Astrocyte (in vitro differentiated cells and primary cell): ENCODE measurements around the gene DNAH17. TPM values are rescaled to one million over a fixed set of nuclear protein-coding genes. Genes with fewer than 3 reads are reported as not detected.
A peak's percentile ranks its signal among the peaks of the same experiment; 100 is the strongest.

Experiments used
- DNase-seq: peaks from one replicate; pipeline ENCODE4 v3.0.0-alpha.2; 2010; ENCODE audit warnings: low read depth
- FAIRE-seq: peaks from 2 replicates; lab custom pipeline; 2011; peaks lifted over from hg19 to GRCh38; lab: Jason Lieb, UNC
- H2AFZ ChIP-seq: 2 replicates; pipeline ENCODE4 v1.6.0; 2012; ENCODE audit warnings: low read depth, low read length, inconsistent platforms
- H3K27ac ChIP-seq: 2 replicates; pipeline ENCODE4 v1.5.1; 2011; ENCODE audit warnings: low read depth, low read length, inconsistent platforms
- H3K27me3 ChIP-seq: 2 replicates; pipeline ENCODE4 v1.6.0; 2011; ENCODE audit warnings: low read length, inconsistent platforms; ENCODE audit not compliant: insufficient read depth
- H3K36me3 ChIP-seq: 2 replicates; pipeline ENCODE4 v1.5.1; 2011; ENCODE audit warnings: low read length, inconsistent platforms; ENCODE audit not compliant: insufficient read depth
- H3K4me1 ChIP-seq: 2 replicates; pipeline ENCODE4 v1.5.1; 2011; ENCODE audit warnings: low read length, inconsistent platforms; ENCODE audit not compliant: insufficient read depth
- H3K4me2 ChIP-seq: 2 replicates; pipeline ENCODE4 v1.6.0; 2012; ENCODE audit warnings: low read length, inconsistent platforms
- H3K4me3 ChIP-seq: 2 replicates; pipeline ENCODE4 v1.5.1; 2011; ENCODE audit warnings: low read depth, mild to moderate bottlenecking, low read length, inconsistent platforms; ENCODE audit not compliant: insufficient read depth
- H3K79me2 ChIP-seq: 2 replicates; pipeline ENCODE4 v1.6.0; 2012; ENCODE audit warnings: mild to moderate bottlenecking, low read length, inconsistent platforms; ENCODE audit not compliant: insufficient read depth
- H3K9ac ChIP-seq: 2 replicates; pipeline ENCODE4 v1.6.0; 2012; ENCODE audit warnings: mild to moderate bottlenecking, low read length, inconsistent platforms
- H3K9me3 ChIP-seq: 2 replicates; pipeline ENCODE4 v1.5.1; 2012; ENCODE audit warnings: low read depth, mild to moderate bottlenecking, low read length, inconsistent platforms; ENCODE audit not compliant: insufficient read depth
- H4K20me1 ChIP-seq: 2 replicates; pipeline ENCODE4 v1.6.0; 2012; ENCODE audit warnings: low read length, inconsistent platforms; ENCODE audit not compliant: insufficient read depth
- H3K27ac Mint-ChIP-seq: one replicate; pipeline ENCODE4 v1.8.0; 2021; ENCODE audit warnings: mild to moderate bottlenecking, mixed read lengths; ENCODE audit not compliant: unreplicated experiment
- H3K27me3 Mint-ChIP-seq: one replicate; pipeline ENCODE4 v1.8.0; 2021; ENCODE audit warnings: low read depth, mixed read lengths; ENCODE audit not compliant: unreplicated experiment
- H3K36me3 Mint-ChIP-seq: one replicate; pipeline ENCODE4 v1.8.0; 2021; ENCODE audit warnings: low read depth, mixed read lengths; ENCODE audit not compliant: unreplicated experiment
- H3K4me1 Mint-ChIP-seq: one replicate; pipeline ENCODE4 v1.8.0; 2021; ENCODE audit warnings: low read depth, mixed read lengths; ENCODE audit not compliant: unreplicated experiment
- H3K4me3 Mint-ChIP-seq: one replicate; pipeline ENCODE4 v1.8.0; 2021; ENCODE audit warnings: mild to moderate bottlenecking, moderate library complexity, mixed read lengths; ENCODE audit not compliant: unreplicated experiment
- H3K9me3 Mint-ChIP-seq: one replicate; pipeline ENCODE4 v1.8.0; 2021; ENCODE audit warnings: mild to moderate bottlenecking, mixed read lengths; ENCODE audit not compliant: unreplicated experiment
- EZH2 ChIP-seq: IDR thresholded peaks from 2 replicates; pipeline ENCODE4 v1.6.1; 2012; ENCODE audit warnings: mild to moderate bottlenecking, low read length, inconsistent platforms; ENCODE audit not compliant: insufficient read depth
- total RNA-seq: library from RNA; stranded (reverse); gene quantifications from 2 replicates; pipeline ENCODE4 v1.2.1, GENCODE V29; 2021
- TF ChIP-seq, protein P1 (sequence below): IDR thresholded peaks from 2 replicates; pipeline ENCODE4 v1.5.1; 2011; ENCODE audit warnings: low read depth, mild to moderate bottlenecking, inconsistent platforms, low read length, moderate library complexity; ENCODE audit not compliant: insufficient read depth

DNAH17 gene
- total RNA-seq, 1 donor from 2014 or later: 0.14 TPM

DNA sequence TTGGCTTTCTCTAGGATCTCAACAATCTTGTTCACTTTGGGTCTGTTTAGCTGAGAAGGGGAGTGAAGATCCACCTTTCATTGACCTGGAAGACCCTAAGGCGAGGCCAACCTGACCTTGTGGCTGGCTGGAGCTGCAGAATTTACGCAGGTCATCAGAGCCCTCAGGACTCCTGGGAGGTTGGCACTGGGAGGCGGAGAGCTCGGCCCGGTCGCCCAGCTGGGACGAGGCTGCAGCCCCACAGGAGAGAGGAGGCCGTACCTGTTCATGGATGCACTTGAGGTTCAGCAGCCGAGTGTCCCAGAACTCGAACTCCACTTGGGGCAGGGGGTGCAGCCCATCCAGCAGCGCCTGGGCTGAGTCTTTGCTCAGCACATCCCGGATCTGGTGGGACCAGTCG is 5.9 kb downstream of the DNAH17 start:
- H2AFZ ChIP-seq: no peak overlapping the region
- H3K27ac ChIP-seq: no peak overlapping the region
- peaks cover 11% of the 10 kb centered on the region for H3K27me3 ChIP-seq
- H3K9me3 ChIP-seq: no peaks in the 10 kb centered on the region
- peaks cover 3% of the 10 kb centered on the region for H3K36me3 Mint-ChIP-seq
- H3K79me2 ChIP-seq: no peaks in the 10 kb centered on the region
- no peak for TF ChIP-seq EZH2
- TF ChIP-seq, protein P1, sequence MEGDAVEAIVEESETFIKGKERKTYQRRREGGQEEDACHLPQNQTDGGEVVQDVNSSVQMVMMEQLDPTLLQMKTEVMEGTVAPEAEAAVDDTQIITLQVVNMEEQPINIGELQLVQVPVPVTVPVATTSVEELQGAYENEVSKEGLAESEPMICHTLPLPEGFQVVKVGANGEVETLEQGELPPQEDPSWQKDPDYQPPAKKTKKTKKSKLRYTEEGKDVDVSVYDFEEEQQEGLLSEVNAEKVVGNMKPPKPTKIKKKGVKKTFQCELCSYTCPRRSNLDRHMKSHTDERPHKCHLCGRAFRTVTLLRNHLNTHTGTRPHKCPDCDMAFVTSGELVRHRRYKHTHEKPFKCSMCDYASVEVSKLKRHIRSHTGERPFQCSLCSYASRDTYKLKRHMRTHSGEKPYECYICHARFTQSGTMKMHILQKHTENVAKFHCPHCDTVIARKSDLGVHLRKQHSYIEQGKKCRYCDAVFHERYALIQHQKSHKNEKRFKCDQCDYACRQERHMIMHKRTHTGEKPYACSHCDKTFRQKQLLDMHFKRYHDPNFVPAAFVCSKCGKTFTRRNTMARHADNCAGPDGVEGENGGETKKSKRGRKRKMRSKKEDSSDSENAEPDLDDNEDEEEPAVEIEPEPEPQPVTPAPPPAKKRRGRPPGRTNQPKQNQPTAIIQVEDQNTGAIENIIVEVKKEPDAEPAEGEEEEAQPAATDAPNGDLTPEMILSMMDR: no peak
- H3K4me1 Mint-ChIP-seq: peaks cover 8% of the 10 kb centered on the region
- no peaks in the 10 kb centered on the region for H3K36me3 ChIP-seq
- H3K4me3 Mint-ChIP-seq: no peak overlapping the region
- FAIRE-seq (no peak), DNase-seq (no peak)
- peaks cover 7% of the 10 kb centered on the region for H3K9me3 Mint-ChIP-seq
- H3K9ac ChIP-seq: no peak overlapping the region
- peaks cover 39% of the 10 kb centered on the region for H3K27me3 Mint-ChIP-seq
- H4K20me1 ChIP-seq: no peaks in the 10 kb centered on the region
- no peak overlapping the region for H3K4me2 ChIP-seq
- no peak overlapping the region for H3K4me3 ChIP-seq
- no peak overlapping the region for H3K27ac Mint-ChIP-seq
- H3K4me1 ChIP-seq: no peaks in the 10 kb centered on the region

DNA sequence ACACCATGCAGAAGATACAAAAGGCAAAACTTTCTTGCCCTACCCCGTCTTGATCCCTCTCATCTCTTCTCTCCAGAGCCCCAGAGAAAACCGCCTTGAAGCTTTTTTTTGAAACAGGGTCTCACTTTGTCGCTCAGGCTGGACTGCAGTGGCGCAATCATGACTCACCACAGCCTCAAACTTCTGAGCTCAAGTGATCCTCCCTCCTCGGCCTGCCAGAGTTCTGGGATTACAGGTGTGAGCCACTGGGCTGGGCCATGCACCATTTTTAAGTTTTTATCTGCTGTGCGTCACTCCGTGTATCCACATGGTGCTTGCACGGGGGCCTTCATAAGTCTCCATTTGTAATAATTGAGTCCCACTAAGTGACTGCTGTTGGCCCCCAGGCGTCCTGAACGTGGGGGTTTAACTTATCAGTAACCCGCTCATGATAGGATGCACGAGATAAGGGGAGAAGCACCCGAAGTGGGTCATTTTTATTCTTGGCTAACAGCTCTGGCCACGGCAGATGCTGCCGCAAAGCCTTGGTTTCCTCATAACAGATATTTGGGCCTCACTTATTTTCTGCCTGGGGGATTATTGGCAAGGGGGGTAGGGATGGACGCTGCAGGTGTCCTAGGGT is 8.6 kb downstream of the DNAH17 start:
- Histone ChIP-seq H3K27ac (no peak overlapping the region), H3K4me2 (no peak overlapping the region), H2AFZ (no peak overlapping the region), H3K27me3 (peaks cover 16% of the 10 kb centered on the region), H3K9me3 (no peaks in the 10 kb centered on the region), H3K36me3 (no peaks in the 10 kb centered on the region), H3K9ac (no peak overlapping the region), H4K20me1 (no peaks in the 10 kb centered on the region), H3K79me2 (no peaks in the 10 kb centered on the region), H3K4me1 (no peaks in the 10 kb centered on the region), H3K4me3 (no peak overlapping the region)
- DNase-seq: peak; percentile 10
- H3K36me3 Mint-ChIP-seq: peaks cover 3% of the 10 kb centered on the region
- peaks cover 38% of the 10 kb centered on the region for H3K27me3 Mint-ChIP-seq
- no peak for FAIRE-seq
- peak overlapping the region; percentile 23 for H3K27ac Mint-ChIP-seq
- no peak overlapping the region for H3K4me3 Mint-ChIP-seq
- peaks cover 8% of the 10 kb centered on the region for H3K4me1 Mint-ChIP-seq
- TF ChIP-seq, protein P1: no peak
- TF ChIP-seq EZH2: no peak
- H3K9me3 Mint-ChIP-seq: peaks cover 9% of the 10 kb centered on the region

DNA sequence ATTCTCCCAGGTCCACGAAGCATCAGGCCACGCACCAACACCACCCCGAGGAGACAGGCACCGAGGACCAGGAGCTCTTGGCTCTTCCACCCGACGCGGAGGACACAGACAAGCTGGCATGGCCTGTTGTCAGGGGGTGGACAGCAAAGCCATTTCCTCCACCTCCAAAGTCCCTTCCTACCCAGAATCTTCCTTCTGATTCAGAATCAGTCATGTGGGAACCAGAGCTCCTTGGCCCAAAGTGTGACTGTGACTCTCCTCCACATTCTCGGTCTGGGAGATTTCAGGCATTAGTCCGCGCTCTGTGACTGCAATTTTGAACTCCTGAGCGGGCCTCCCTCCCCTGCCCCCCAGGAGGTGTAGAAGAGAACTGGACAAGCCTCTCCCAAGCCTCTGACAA is 9.2 kb downstream of the DNAH17 start:
- Histone ChIP-seq H3K79me2 (no peaks in the 10 kb centered on the region), H3K4me1 (no peaks in the 10 kb centered on the region), H2AFZ (no peak overlapping the region), H3K36me3 (no peaks in the 10 kb centered on the region), H3K9me3 (no peaks in the 10 kb centered on the region), H4K20me1 (no peaks in the 10 kb centered on the region), H3K27me3 (peaks cover 16% of the 10 kb centered on the region), H3K4me2 (no peak overlapping the region), H3K27ac (no peak overlapping the region), H3K4me3 (no peak overlapping the region), H3K9ac (no peak overlapping the region)
- peaks cover 8% of the 10 kb centered on the region for H3K4me1 Mint-ChIP-seq
- FAIRE-seq: no peak
- no peak overlapping the region for H3K27ac Mint-ChIP-seq
- no peak overlapping the region for H3K4me3 Mint-ChIP-seq
- H3K9me3 Mint-ChIP-seq: peaks cover 9% of the 10 kb centered on the region
- peaks cover 3% of the 10 kb centered on the region for H3K36me3 Mint-ChIP-seq
- DNase-seq: no peak
- TF ChIP-seq, protein P1: no peak
- no peak for TF ChIP-seq EZH2
- peaks cover 36% of the 10 kb centered on the region for H3K27me3 Mint-ChIP-seq
